ENCODE measurements around the gene IL17RE.

DNA sequence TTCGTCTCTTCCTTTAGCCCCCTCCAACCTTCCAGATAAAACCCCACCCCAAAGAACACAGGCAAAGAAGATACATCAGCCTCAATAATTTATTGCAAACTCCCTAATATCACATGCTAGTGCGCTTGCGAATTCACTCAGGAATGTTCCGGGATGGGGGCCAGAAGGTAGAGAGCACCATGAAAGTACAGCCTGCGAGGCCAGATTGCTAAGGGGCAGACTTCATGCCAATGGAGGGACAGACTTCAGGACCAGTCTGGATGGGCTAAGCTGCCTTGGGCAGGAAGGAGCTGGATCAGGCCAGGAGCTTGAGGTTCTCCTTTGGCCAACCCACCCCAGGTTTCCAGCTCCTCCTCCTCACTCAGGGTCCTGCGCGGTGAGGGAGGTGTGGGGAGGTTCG, 36.0 kb upstream of the IL17RE start:
- TF ChIP-seq, protein P1, sequence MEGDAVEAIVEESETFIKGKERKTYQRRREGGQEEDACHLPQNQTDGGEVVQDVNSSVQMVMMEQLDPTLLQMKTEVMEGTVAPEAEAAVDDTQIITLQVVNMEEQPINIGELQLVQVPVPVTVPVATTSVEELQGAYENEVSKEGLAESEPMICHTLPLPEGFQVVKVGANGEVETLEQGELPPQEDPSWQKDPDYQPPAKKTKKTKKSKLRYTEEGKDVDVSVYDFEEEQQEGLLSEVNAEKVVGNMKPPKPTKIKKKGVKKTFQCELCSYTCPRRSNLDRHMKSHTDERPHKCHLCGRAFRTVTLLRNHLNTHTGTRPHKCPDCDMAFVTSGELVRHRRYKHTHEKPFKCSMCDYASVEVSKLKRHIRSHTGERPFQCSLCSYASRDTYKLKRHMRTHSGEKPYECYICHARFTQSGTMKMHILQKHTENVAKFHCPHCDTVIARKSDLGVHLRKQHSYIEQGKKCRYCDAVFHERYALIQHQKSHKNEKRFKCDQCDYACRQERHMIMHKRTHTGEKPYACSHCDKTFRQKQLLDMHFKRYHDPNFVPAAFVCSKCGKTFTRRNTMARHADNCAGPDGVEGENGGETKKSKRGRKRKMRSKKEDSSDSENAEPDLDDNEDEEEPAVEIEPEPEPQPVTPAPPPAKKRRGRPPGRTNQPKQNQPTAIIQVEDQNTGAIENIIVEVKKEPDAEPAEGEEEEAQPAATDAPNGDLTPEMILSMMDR (conservative IDR thresholded peaks at IDR 0.05 in 1 of 2, IDR thresholded peaks at IDR 0.05 in 1 of 2; ENCODE audit: extremely low read depth in 1 of 2, insufficient read depth in 1 of 2, low read depth in 1 of 2, low read length in 2 of 2), result no peak
- no peak for TF ChIP-seq EZH2 (IDR thresholded peaks at IDR 0.05; ENCODE audit: borderline replicate concordance, low read length)
